T-helper 1 cell treated with Interleukin-12 subunit alpha and Interleukin-12 subunit beta and Interleukin-4 antibody, amounts not matched to agents 30 ng/mL and 1 ng/mL, for 36 hours (primary cell): ENCODE measurements around the gene LUC7L. TPM values are rescaled to one million over a fixed set of nuclear protein-coding genes. Genes with fewer than 3 reads are reported as not detected.

Source experiments
- intact Hi-C: fragments of 100-400 bp; cut with micrococcal nuclease; formaldehyde crosslinking; loops from one replicate; pipeline ENCODE4 v1.15.1; 2024
- total RNA-seq: library from RNA; stranded (reverse); gene quantifications from 2 replicates; pipeline ENCODE4 v1.2.3, GENCODE V29; 2022

The LUC7L gene
- total RNA-seq, 1 donor from 2014 or later, result 69.6 TPM

DNA sequence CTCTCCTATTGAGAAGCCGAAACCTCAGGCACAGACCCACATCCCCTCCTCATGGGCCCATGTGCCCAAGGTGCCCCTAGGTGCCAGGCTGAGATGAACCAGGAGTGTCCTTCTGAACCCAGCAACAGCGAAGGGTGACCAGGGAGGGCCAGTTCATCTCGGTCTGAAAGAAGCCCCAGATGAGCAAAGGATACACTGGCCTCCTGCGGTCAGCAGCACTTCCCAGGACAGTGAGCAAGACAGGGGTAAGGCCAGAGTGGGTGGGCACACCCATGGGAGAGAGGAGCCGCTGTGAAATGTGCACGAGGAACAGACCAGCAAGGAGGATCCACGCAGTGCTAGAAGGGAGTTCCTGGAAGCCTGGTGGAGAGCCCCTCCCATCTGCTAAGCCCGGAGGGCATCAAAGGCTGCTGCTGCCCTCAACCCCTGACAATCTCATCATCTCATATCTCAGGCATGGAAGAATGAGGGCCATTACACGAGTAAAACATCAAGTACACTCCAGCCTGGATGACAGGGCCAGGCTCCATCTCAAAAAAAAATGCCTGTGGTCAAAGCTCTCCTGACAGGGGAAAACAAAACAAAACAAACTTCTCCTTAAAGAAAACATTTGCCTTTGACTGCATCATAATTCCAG, 80.1 kb downstream of the LUC7L start:
- intact Hi-C loops, result no loop called here

DNA sequence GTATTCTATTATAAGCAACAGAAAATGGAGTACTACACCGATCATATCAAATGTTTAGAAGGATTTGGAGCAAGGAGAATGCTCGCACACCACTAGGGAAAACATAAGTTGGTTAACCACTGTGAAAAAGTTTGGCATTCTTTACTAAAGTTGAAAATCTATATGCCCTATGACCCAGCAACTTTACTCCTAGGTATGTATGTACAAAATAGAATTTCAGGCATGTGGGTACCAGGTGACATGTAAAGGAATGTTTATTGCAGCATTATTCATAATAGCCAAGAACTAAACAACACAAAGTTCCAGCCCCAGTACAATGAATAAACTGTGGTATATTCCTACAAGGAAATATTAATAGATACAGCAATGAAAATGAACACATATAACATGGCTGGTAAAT, 82.6 kb downstream of the LUC7L start:
- intact Hi-C loops, result no loop called here

DNA sequence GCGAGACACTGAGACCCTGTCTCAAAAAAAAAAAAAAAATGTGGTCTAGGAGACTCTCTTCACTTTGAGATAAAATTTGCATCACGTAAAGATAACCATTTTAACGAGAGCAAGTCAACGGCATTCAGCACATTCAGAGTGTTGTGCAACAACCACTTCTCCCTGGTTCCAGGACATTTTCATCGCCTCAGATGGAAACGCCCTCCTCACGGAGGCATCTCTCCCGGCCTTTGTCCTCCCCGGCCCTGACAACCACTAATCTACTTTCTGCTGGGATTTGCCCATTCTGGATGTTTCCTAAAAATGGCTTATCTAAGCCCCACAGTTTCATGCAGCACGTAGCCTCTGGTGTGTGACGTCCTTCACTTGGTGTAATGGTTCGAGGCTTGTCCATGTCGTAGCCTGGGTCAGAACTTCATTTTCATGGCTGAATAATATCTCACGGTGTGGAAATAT, 84.4 kb downstream of the LUC7L start:
- intact Hi-C loops, result no loop called here

DNA sequence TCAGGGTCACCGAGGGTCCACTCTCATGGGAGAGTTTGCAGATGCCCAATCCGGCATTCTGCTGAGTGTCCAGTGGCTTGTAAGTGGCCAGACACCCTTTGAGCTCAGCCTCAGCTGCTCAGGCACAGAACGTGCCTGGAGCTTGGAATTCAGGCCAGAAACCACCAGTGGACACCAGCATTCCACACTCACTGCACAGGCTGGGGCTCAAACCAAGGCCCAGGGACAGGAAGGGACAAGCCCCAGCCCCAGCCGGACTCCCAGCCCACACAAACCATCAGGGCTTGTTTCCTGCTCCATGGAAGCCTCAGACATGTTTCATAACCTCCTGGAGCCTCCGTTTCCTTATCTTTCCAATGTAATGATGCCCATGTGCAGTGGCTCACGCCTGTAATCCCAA, 85.8 kb downstream of the LUC7L start:
- intact Hi-C loops, result no loop called here

DNA sequence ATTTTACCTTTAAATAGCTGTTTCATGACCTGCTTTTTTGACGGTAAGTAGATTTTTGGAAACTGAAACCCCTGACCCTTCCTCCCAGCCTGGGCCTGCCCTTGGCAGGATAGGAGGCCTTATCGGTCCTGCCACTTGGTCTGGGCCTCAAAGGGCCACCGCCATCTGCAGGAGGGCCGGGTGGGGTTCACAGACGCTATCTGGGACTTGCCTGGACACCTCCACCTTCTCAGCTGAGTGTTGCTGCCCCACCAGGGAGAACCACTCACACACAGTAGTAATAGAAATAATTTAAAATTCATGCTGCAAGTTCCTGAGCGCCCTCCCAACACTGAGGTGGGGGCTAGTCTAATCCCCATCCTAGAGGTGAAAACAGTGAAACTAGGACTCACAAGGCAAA, 86.2 kb downstream of the LUC7L start:
- intact Hi-C loops, result no loop called here

DNA sequence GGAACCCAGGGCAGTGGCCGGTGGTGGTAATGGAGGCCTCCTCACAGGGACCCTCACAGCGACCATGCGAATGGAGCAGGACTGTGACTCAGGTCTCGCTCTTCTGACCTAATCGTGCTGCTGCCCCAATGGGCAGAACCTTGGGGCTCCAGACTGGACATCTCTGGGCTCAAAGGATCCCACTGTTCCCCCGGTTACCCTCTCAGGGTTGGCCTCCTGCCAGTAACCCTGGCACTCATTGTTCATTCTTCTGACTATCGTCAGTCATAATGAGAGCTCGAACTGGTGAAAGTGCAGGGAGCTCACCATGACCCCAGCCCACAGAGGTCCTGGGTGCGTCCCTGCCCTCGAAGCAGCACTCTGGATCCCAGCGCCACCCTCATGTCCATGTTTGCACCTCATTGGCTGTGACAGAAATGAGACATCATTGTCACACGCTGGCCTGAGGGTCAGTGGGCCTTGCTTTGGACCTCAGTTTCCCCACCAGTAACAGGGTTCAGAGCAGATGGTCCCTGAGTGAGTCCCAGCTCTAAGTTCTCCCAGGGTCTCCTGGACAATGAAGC, 86.8 kb downstream of the LUC7L start:
- intact Hi-C loops, result no loop called here

DNA sequence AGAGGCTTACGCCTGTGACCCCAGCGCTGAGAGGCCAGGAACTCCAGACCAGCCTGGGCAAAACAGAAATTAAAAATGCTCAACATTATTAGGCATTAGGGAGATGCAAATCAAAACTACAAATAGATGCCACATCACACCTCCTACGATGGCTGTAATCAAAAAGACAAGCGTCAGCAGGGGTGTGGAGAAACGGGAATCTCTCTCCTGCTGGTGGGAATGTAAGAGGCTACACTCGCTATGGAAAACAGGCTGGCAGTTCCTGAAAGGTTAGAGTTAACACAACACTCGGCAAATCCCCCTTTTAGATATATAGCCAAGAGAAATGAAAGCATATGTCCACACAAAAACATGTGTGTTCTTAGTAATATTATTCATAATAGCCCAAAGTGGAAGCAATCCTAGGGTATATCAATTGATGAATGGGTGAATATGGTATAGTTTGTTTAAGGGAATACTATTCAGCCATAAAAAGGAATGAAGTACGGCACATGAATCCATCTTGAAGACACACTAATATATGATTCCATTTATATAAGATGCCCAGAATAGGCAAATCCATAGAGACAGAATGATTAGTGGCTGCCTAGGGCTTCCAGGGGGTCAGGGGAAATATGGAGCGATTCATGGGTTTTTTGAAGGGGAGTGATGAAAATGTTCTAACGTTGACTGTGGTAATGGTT, 88.9 kb downstream of the LUC7L start:
- intact Hi-C loops, result no loop called here

Other genes starting within 250 kb of the LUC7L start
- 49.2 and 50.3 TPM in 2 replicates for gene POLR3K, start 175.8 kb downstream of the LUC7L start, total RNA-seq
- gene SNRNP25, start 175.6 kb downstream of the LUC7L start, total RNA-seq, result 60.8 and 61.5 TPM in 2 replicates
- gene RHBDF1, start 156.8 kb downstream of the LUC7L start, total RNA-seq, result 0.59 TPM in 1 of 2 replicates, not detected in the other
- 53.3 and 55.2 TPM in 2 replicates for gene MPG, start 151.2 kb downstream of the LUC7L start, total RNA-seq
- 31.7 and 32.8 TPM in 2 replicates for gene NPRL3, start 90.8 kb downstream of the LUC7L start, total RNA-seq
- not detected in 2 replicates for gene HBZ, start 76.8 kb downstream of the LUC7L start, total RNA-seq
- not detected in 2 replicates for gene HBM, start 63.5 kb downstream of the LUC7L start, total RNA-seq
- gene HBA2, start 56.6 kb downstream of the LUC7L start, total RNA-seq, result not detected in 2 replicates
- not detected in 2 replicates for gene HBA1, start 52.8 kb downstream of the LUC7L start, total RNA-seq
- not detected in 2 replicates for gene HBQ1, start 49.0 kb downstream of the LUC7L start, total RNA-seq
- 17.1 and 23.2 TPM in 2 replicates for gene FAM234A, start 5.4 kb upstream of the LUC7L start, total RNA-seq
- gene RGS11, start 46.5 kb upstream of the LUC7L start, total RNA-seq, result 0.07 and 0.27 TPM in 2 replicates
- not detected in 2 replicates for gene ARHGDIG, start 51.1 kb upstream of the LUC7L start, total RNA-seq
- gene PDIA2, start 53.7 kb upstream of the LUC7L start, total RNA-seq, result not detected in 2 replicates
- gene AXIN1, start 123.3 kb upstream of the LUC7L start, total RNA-seq, result 22.3 and 23.4 TPM in 2 replicates
- gene MRPL28, start 141.1 kb upstream of the LUC7L start, total RNA-seq, result 82.9 and 92.7 TPM in 2 replicates
- 37.9 and 38.2 TPM in 2 replicates for gene PGAP6, start 152.5 kb upstream of the LUC7L start, total RNA-seq
- gene NME4, start 167.8 kb upstream of the LUC7L start, total RNA-seq, result 45.0 and 49.4 TPM in 2 replicates
- 7.9 and 10.7 TPM in 2 replicates for gene DECR2, start 172.4 kb upstream of the LUC7L start, total RNA-seq
- 35.2 and 38.5 TPM in 2 replicates for gene RAB11FIP3, start 196.2 kb upstream of the LUC7L start, total RNA-seq